Inflammatory macrophage (primary cell): Measurements from ENCODE around the gene ATP2B2.
"Not testable (repeated sequence)": the region's sequence is repeated elsewhere in the genome, so short reads cannot be mapped to it uniquely, and the experiment has no call there.

Experiments
- DNase-seq, 2 donors: peaks; one replicate each; pipeline ENCODE4 v3.0.0-alpha.2; 2020 to 2022

Gene ATP2B2

GRCh38 chr3:10319804-10320203, 185.6 kb downstream of the ATP2B2 start:
- DNase-seq = no peak

DNA sequence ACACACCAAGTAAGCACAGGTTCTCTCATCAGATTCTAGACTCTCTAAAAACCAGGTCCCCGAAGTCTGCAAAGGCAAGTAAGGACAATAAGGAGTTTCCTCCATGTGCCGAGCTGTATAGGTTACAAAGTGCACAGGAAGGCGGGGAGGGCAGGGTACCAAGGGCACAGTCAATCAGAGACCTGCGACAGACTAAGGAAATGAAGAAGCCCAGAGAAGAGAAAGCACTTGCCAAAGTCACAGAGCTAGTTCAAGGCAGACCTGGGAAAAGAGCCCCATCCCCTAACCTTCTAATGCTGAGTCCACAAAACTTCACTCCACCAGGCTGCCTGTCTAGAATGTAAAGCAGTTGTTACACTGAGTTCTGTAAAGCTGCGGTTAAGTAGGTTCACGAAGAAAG, 186.1 kb downstream of the ATP2B2 start:
- no peak for DNase-seq

- DNase-seq = no peak
Observed at GRCh38 chr3:10317961-10318350, 187.4 kb downstream of the ATP2B2 start.

DNA sequence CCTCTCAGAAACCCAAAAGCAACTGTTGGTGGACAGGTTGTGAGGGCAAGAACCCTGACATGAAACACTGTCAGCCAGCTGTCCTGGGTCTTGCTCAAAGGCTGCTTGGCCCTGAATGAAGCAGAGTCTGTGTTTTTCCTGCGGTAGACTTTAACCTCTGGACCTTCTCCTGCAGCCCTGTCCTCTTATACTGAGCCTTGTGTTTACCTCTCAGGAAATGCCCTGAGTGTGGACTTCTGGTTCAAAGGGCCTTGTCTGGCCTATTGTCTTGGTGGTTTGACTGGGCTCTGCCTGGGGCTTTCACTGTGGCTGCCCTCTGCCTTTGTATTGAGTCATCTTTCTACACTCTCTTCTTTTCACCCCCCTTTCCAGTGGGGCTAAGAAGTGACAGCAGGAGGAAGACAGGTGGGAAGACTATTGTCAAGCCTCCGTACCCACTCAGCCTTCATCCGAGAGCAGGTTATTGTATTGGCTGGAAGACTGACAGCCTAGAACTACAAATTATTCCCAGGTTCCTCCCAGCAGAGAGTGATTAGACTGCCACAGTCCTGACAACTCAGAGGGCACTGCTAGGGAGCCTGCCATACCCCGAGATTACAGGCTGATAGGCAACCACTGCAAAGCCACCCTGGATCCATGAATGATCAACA, 187.9 kb downstream of the ATP2B2 start:
- DNase-seq = no peak

DNA sequence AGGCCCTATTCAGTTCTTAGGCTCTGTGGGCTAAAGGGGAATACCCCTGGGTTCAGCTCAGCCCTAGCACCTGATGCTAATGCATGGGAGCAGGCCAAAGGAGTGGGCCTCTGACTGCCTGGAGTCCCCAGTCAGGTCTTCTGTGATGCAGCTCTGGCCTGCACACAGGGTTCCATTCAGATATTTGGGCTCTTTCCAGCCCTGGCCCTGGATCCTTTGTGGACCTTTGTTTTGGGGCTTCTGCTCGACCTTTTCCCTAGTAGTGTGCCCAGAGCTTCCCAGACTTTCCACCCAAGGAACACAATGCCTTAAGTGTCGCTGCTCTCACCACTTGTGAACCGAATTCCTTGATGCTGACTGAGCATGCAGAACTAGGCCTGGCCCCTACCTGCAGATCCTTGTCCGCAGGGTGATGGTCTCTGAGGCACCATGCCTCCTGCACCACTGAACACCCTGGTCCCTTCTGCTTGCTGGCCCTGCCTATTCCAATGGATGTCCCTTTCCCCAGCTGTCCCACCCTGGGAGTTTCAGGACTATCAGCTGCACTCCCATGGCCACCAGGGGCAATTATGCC, 189.5 kb downstream of the ATP2B2 start:
- no peak for DNase-seq

DNA sequence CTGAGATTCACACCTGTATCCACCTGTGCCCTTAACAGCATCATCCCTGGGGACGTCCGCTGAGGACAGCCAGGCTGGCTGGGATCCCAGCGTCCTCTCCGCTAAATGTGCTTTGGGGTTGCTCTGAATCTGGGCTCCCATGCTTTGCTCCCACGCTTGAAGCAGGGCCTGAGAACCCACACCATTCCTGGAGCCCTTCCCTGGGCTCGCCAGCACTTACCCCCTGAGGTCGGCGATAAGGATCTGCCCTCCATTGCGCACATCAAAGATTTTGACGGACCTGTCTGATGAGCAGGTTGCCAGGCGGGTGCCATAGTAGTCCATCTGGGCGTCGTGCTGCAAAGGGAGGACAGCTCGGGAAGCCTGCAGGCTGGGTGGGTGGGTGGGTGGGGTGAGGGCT, 190.3 kb downstream of the ATP2B2 start:
- no peak for DNase-seq

- no peak for DNase-seq
Observed at GRCh38 chr3:10312861-10313260, 192.5 kb downstream of the ATP2B2 start.

GRCh38 chr3:10312391-10312790, 193.0 kb downstream of the ATP2B2 start:
- no peak for DNase-seq

DNA sequence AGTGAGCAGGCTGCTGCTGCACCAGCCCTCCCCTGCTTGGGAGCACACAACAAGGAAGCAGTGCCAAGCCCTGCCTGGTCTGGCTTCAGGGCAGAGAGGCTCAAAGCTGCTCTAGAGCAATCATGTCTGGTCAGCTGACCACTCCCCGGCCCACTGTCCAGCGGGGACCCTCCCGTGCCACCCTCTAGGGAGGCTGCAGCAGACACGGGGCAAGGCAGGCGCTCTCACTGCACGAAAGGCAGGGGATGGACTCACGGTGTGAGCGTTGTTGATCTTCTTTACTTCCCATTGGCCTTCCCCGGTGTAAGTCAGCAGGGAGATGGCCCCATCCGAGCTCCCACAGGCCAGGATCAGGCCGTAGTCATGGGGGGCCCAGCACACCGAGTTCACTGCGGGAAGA, 193.7 kb downstream of the ATP2B2 start:
- no peak for DNase-seq

- DNase-seq = no peak
Observed at GRCh38 chr3:10310578-10310977, 194.8 kb downstream of the ATP2B2 start.

DNA sequence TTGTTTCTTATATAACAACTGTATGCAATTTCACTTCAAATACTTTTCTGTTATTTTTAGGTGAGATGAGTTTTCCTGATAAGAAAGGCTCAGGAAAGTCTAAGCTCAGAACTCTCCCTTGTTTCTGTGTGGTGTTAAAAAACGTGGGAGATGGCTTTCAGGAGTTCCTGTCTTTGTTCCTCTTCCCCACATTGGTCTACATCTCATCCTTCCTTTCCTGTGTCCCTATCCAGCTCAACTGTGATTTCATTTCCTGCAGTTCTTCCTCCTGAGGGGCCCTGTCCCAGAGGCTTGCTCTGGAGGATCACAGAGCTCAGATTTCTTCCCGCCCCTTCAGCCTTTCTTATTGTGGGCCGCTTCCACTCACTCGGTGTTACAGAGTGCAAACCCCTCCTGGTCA, 195.7 kb downstream of the ATP2B2 start:
- DNase-seq = no peak

- no peak for DNase-seq
Observed at GRCh38 chr3:10308678-10309077, 196.7 kb downstream of the ATP2B2 start.

DNA sequence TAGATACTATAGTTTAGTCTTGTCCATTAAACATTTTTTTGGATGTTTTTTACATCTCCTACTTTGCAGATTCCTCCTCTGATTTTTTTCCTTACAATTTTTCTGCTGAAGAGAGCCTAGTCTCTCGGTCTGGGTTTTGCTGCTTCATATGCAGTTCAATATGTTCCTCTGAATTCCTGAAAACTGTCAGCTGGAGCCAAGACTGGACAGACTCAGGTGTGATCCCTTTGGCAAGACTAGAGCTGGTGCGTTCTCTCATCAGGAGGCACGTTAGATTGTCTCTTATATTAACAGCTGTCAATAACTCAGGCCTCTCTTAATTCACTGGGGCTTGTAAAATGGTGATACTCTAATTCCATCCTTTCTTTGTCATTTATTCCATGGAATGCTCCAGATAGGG, 199.2 kb downstream of the ATP2B2 start:
- no peak for DNase-seq

DNA sequence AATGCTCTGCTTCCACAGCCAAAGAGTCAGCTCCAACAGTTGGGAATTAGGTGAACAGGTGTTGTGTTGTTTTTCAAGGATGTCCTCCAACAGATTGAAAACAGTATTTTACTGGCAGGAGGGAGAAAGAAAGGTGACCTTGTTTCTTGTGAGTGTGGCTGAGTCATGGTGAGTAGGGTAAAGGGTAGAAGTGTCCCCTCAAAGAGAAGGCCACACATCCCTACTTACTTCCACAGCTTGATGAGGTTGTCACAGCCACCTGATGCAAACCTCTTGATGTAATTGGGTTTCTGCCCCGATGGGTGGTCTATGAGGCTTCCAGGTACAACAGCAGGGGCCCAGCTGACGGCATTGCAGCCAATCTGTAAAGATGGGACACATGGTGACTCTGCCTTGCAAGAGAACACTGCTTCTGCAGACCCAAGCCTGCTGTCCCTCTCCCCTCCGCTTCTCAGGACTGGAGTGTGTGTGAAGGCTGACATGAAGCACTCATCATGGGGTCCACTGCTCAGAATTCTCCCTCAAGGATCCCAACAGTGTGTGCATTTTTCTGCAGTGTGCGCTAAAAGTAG, 200.0 kb downstream of the ATP2B2 start:
- no peak for DNase-seq

- no peak for DNase-seq
Observed at GRCh38 chr3:10304905-10305304, 200.5 kb downstream of the ATP2B2 start.

DNA sequence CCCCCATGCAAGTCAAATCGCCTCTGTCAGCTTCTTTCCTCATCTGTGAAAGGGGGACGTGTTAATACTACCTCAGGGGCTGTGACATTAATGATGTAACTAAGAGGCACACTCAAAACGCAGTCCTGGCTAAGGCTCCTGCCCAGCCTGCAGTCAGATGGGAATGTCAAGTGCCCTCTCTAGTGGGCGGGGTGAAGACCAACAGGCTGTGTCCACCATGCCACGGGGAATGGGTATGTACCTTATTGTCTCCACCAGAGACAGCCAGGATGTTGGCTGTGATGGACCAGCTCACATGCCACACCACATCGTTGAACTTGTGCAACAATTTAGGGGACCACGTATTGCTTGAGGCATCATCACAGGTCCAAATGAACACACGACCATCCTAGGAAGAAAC, 201.6 kb downstream of the ATP2B2 start:
- DNase-seq = no peak

GRCh38 chr3:10303105-10303504, 202.3 kb downstream of the ATP2B2 start:
- DNase-seq = no peak

DNA sequence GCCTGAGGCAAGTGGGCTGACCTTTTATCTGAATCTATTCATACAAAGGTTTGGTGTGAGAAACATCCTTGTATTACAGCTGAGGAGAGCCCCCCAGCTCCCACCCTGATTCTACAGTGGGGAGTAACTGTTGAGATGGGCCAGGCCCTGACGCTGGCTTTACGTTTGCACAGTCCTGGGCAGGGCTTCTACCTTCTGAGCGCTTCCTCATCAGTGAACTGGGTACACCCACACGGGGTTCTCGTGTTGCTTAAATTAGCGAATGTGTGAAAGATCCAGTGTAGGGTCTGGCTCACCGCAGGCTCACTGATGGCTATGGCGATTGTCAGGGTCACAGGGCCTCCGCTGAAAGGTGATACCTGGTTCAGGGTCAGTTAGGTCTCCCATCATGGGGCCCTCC, 205.3 kb downstream of the ATP2B2 start:
- DNase-seq = no peak

DNA sequence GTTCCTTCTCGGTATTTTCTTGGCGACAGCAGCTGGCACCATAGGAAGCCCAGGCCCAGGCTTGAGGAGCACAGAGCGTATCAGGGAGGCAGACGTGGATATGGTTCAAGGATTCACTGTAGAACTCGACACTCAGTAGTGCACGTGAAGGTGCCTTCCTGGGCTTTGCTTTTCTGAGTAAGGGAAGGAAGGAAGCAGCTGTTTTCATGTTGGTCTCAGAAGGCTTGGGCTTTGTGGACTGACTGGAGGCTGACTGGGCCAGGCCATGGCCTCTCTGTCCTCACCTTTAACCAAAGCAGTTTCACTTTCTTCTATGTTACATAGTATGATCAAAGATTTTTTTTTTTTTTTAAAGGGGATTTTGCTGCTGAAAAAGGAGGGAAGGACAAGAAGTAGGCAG, 205.7 kb downstream of the ATP2B2 start:
- DNase-seq = no peak

GRCh38 chr3:10299175-10299574, 206.2 kb downstream of the ATP2B2 start:
- DNase-seq = no peak

- not testable (repeated sequence) for DNase-seq
Observed at GRCh38 chr3:10298064-10298463, 207.3 kb downstream of the ATP2B2 start.

DNA sequence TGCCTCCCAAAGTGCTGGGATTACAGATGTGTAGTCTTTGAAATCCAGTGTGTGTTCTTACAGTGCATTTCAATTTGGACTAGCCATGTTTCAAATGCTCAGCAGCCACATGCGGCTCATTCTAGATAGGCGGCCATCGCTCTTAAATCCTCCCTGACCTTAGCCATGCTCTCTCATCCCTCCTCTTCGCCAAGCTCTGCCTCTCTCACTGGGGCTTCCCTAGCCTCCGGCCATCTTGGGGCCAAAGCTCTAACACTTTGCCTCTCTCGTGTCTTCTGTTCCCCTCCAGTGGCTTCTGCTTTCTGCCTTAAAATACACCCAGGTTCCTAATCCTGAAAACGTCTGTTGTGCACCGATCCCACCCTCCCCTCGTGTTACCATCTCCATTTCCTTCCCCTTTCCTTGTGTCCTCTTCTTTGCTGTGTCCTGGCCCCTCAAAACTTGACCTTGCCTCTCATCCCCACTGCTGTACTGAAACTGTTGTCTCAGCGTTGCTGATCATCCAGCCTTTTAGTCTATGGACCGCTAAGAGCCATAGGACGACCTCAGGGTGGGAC, 211.3 kb downstream of the ATP2B2 start:
- peak; percentile 29 to 31 for DNase-seq

- DNase-seq = peak; percentile 66 to 69
Observed at GRCh38 chr3:10292505-10293419, 212.6 kb downstream of the ATP2B2 start, which contains the start of gene GHRL. Gene GHRL (minus strand): TSS chr3:10292947. CDS start chr3:10290180, 2,767 bp downstream.
